Muscle layer of colon (tissue), 2 donors: ENCODE results near the gene BTBD2.

Source experiments
- H3K27ac ChIP-seq: one replicate; pipeline ENCODE4 v1.7.0; 2013; ENCODE audit warnings: low read depth, mild to moderate bottlenecking, low read length, moderate library complexity
- H3K27me3 ChIP-seq, 2 donors: one replicate each; pipeline ENCODE4 v1.7.0; 2013; ENCODE audit warnings: low read length in 2 of 2, mild to moderate bottlenecking in 2 of 2; ENCODE audit not compliant: insufficient read depth in 2 of 2, control insufficient read depth in 1 of 2
- H3K36me3 ChIP-seq: one replicate; pipeline ENCODE4 v1.7.0; 2013; ENCODE audit warnings: mild to moderate bottlenecking, low read length; ENCODE audit not compliant: insufficient read depth
- H3K4me1 ChIP-seq: one replicate; pipeline ENCODE4 v1.7.0; 2013; ENCODE audit warnings: mild to moderate bottlenecking, low read length; ENCODE audit not compliant: insufficient read depth
- H3K4me3 ChIP-seq, 2 donors: one replicate each; pipeline ENCODE4 v1.7.0; 2013; ENCODE audit warnings: low read length in 2 of 2, low read depth in 1 of 2, mild to moderate bottlenecking in 1 of 2, moderate library complexity in 1 of 2
- H3K9ac ChIP-seq: one replicate; pipeline ENCODE4 v1.7.0; 2013; ENCODE audit warnings: low read length
- H3K9me3 ChIP-seq: one replicate; pipeline ENCODE4 v1.7.0; 2013; ENCODE audit warnings: mild to moderate bottlenecking, low read length
- donor health status: abdominal sarcoma.
- donor health status: Adenocarcinoma of cecum.

BTBD2 gene

GRCh38 chr19:1984357-1984756, 31.2 kb downstream of the BTBD2 start:
- Histone ChIP-seq H3K9ac (no peak overlapping the region), H3K4me1 (no peaks in the 10 kb centered on the region), H3K4me3 (no peak overlapping the region), H3K27me3 (no peaks in the 10 kb centered on the region), H3K9me3 (no peaks in the 10 kb centered on the region), H3K36me3 (peaks cover 27% of the 10 kb centered on the region), H3K27ac (no peak overlapping the region)

- peaks cover 14% of the 10 kb centered on the region for H3K36me3 ChIP-seq
- H3K27ac ChIP-seq, result no peak overlapping the region
Measured at GRCh38 chr19:1981253-1981652, 34.3 kb downstream of the BTBD2 start.

GRCh38 chr19:1980809-1981181, 34.7 kb downstream of the BTBD2 start:
- H3K27ac ChIP-seq, result no peak overlapping the region
- no peak overlapping the region for H3K4me3 ChIP-seq
- no peaks in the 10 kb centered on the region for H3K9me3 ChIP-seq
- H3K27me3 ChIP-seq, result no peaks in the 10 kb centered on the region
- H3K4me1 ChIP-seq, result no peaks in the 10 kb centered on the region
- no peak overlapping the region for H3K9ac ChIP-seq
- H3K36me3 ChIP-seq, result peaks cover 10% of the 10 kb centered on the region

More at GRCh38 chr19:1981253-1981652, 34.3 kb downstream of the BTBD2 start:
- H3K4me1 ChIP-seq, result no peaks in the 10 kb centered on the region
- H3K9ac ChIP-seq, result no peak overlapping the region
- H3K27me3 ChIP-seq, result no peaks in the 10 kb centered on the region
- no peaks in the 10 kb centered on the region for H3K9me3 ChIP-seq
- H3K4me3 ChIP-seq, result no peak overlapping the region

- Histone ChIP-seq H3K27me3 (no peaks in the 10 kb centered on the region), H3K9me3 (no peaks in the 10 kb centered on the region), H3K4me1 (no peaks in the 10 kb centered on the region), H3K9ac (no peak overlapping the region), H3K36me3 (peaks cover 10% of the 10 kb centered on the region), H3K27ac (no peak overlapping the region), H3K4me3 (no peak overlapping the region)
Measured at GRCh38 chr19:1980091-1980808, 35.3 kb downstream of the BTBD2 start.

DNA sequence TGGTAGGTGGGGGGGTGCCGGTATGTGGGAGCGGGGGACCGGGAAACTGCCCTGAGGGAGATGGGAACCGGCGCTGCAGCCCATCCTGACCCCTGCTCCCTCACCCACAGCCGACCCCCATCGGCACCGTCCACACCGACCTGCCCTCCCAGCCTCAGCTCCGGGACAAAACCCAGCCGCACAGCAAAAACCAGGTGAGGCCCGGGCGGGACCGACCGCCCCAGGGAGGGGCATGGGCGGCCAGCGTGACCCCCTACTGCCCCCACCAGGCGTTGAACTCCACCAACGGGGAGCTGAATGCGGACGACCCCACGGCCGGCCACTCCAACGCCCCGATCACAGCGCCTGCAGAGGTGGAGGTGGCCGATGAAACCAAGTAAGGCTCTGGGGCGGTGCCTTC, 35.9 kb downstream of the BTBD2 start:
- Histone ChIP-seq H3K9me3 (no peaks in the 10 kb centered on the region), H3K27ac (no peak overlapping the region), H3K36me3 (peaks cover 10% of the 10 kb centered on the region), H3K27me3 (no peaks in the 10 kb centered on the region), H3K4me1 (no peaks in the 10 kb centered on the region), H3K9ac (no peak overlapping the region), H3K4me3 (no peak overlapping the region)

DNA sequence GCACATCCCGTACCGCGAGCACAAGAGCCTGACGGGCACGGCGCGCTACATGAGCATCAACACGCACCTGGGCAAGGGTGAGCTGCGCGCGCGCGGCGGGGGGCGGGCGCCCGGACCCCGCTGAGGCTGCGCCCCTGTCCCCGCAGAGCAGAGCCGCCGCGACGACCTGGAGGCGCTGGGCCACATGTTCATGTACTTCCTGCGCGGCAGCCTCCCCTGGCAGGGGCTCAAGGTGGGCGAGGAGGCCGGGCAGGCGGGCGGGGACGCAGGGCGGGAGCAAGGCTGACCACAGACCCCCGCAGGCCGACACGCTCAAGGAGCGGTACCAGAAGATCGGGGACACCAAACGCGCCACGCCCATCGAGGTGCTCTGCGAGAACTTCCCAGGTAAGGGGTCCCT, 36.5 kb downstream of the BTBD2 start:
- no peak overlapping the region for H3K9ac ChIP-seq
- no peaks in the 10 kb centered on the region for H3K27me3 ChIP-seq
- no peak overlapping the region for H3K27ac ChIP-seq
- H3K4me1 ChIP-seq, result no peaks in the 10 kb centered on the region
- no peaks in the 10 kb centered on the region for H3K9me3 ChIP-seq
- H3K4me3 ChIP-seq, result no peak overlapping the region
- H3K36me3 ChIP-seq, result peaks cover 7% of the 10 kb centered on the region

DNA sequence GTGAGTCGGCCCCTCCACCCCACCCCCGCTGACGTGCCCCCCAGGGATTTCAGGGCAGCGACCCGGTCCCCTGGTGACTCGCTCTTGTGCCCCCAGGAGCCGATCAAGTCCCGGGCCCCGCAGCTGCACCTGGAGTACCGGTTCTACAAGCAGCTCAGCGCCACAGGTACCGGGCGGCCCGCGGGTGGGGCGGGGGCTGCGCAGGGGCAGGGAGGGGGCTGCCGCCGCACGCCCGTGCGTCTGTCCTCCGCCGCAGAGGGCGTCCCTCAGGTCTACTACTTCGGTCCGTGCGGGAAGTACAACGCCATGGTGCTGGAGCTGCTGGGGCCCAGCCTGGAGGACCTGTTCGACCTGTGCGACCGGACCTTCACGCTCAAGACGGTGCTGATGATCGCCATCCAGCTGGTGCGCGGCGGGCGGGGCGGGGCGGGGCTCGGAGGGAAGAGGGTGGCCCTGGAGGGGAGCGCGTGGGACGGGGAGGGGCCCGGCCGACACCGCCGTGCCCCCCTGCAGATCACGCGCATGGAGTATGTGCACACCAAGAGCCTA, 37.1 kb downstream of the BTBD2 start:
- Histone ChIP-seq H3K9ac (no peak overlapping the region), H3K9me3 (no peaks in the 10 kb centered on the region), H3K27ac (no peak overlapping the region), H3K27me3 (no peaks in the 10 kb centered on the region), H3K4me3 (no peak overlapping the region), H3K4me1 (no peaks in the 10 kb centered on the region), H3K36me3 (peaks cover 6% of the 10 kb centered on the region)

DNA sequence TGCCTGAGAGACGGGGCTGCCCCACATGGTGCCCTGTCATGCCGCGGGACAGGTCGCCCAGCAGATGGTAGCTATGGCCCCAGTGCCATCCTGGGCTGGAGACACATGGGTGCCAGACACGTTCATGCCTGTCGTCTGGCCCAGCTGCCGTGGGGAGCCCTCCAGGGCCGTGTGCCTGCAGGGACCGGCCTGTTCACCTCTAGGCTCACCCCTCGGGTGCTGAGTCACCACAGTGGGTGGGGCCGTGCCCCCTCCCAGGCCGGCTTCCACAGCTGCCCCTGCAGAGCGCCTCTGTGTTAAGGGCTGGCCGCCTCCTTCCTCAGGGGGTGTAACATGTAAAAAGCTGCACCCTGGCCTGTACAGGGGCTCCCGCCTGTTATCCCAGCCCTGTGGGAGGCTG, 38.4 kb downstream of the BTBD2 start:
- peaks cover 6% of the 10 kb centered on the region for H3K36me3 ChIP-seq
- H3K9ac ChIP-seq, result no peak overlapping the region
- H3K4me3 ChIP-seq, result no peak overlapping the region
- no peak overlapping the region for H3K27ac ChIP-seq
- H3K27me3 ChIP-seq, result no peaks in the 10 kb centered on the region
- no peaks in the 10 kb centered on the region for H3K4me1 ChIP-seq
- H3K9me3 ChIP-seq, result no peaks in the 10 kb centered on the region

GRCh38 chr19:1975162-1975480, 40.4 kb downstream of the BTBD2 start:
- Histone ChIP-seq H3K9ac (no peak overlapping the region), H3K27ac (no peak overlapping the region), H3K27me3 (no peaks in the 10 kb centered on the region), H3K36me3 (no peaks in the 10 kb centered on the region), H3K9me3 (no peaks in the 10 kb centered on the region), H3K4me3 (no peak overlapping the region), H3K4me1 (no peaks in the 10 kb centered on the region)

DNA sequence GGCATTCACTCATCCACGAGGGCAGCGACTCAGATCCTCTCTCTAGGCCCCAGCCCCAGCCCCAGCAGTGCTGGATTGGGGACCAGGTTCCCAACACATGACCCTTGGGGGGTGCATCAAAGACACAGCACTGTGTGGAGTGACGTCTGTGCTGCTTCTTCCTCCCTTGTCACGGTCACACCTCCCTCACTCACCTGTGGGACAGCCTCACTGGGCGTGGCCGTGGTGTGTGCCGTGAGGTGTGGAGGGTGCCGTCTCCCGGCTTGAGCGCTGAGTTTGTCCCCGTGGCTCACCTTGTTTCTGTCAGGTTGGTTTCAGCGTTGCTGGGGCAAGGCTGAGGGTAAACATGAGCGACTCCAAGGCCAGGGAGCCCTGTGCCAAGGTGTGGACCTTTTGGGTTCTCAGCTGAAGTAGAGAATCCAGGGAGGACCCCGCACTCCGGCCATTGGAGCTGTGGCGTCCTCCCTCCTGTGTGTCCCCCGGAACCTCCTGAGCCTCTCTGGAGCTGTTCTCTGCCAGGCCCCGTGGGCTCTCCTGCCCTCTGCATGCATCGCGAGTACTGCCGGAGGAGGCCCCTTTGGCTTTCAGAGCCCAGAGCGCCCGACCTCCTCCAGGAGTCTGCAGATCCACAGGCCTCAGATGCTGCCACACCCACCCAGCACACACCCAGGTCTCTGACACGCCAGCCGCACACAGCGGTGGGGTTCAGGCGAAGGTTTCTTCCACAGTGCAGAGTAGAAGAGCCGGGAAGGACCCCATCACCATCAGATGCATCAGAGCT, 40.9 kb downstream of the BTBD2 start:
- Histone ChIP-seq H3K36me3 (no peaks in the 10 kb centered on the region), H3K9me3 (no peaks in the 10 kb centered on the region), H3K4me1 (no peaks in the 10 kb centered on the region), H3K9ac (no peak overlapping the region), H3K27me3 (no peaks in the 10 kb centered on the region), H3K4me3 (no peak overlapping the region), H3K27ac (no peak overlapping the region)

DNA sequence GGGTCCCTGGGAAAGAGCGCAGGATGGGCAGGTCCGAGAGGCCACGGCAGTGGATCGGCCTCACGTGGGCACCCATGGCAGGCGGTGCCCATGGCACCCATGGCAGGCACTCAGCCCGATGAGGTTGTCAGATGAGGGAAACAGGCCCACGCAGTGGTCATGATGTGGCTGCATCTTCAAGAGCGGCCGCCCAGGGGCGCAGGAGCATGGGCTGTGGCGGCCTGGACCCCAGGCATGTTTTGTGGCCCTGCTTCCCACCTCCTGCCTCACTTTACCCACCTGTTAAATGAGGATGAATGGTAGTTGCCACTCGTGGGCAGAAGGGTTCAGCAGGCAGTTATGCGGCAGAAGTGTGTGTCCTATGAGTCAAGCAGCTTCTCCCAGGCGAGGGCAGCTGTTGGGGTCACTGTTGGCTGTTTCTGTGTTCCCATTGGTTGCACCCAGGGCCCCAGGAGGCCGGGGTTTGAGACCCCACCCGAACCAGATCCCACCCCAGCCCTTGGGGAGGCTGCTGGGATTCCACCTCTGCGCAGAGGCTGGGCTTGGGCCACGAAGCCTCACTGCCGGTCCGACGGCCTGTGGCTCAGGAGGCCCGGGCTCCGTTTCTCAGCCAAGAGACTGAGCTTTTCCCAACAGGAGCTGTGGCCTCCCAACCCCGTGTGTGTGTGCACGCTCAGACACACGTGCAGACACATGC, 44.6 kb downstream of the BTBD2 start:
- no peaks in the 10 kb centered on the region for H3K27me3 ChIP-seq
- H3K36me3 ChIP-seq, result no peaks in the 10 kb centered on the region
- no peaks in the 10 kb centered on the region for H3K9me3 ChIP-seq
- H3K9ac ChIP-seq, result no peak overlapping the region
- no peak overlapping the region for H3K4me3 ChIP-seq
- no peak overlapping the region for H3K27ac ChIP-seq
- H3K4me1 ChIP-seq, result no peaks in the 10 kb centered on the region
